GM10266 (cell line): ENCODE data around the gene EP400.
"Not testable (repeated sequence)": the region's sequence is repeated elsewhere in the genome, so short reads cannot be mapped to it uniquely, and the experiment has no call there.

Experiments used
- DNase-seq: peaks from one replicate; pipeline ENCODE4 v3.0.0; 2012; ENCODE audit errors: extremely low spot score
- TF ChIP-seq, protein P1 (sequence below): IDR thresholded peaks from 2 replicates; pipeline ENCODE4 v1.5.1; 2012; ENCODE audit warnings: mild to moderate bottlenecking, low read depth; ENCODE audit not compliant: control insufficient read depth, insufficient read depth; ENCODE audit errors: missing control alignments

EP400 gene

GRCh38 chr12:132043216-132043615 is 93.5 kb downstream of the EP400 start:
- DNase-seq: no peak
- TF ChIP-seq, protein P1, sequence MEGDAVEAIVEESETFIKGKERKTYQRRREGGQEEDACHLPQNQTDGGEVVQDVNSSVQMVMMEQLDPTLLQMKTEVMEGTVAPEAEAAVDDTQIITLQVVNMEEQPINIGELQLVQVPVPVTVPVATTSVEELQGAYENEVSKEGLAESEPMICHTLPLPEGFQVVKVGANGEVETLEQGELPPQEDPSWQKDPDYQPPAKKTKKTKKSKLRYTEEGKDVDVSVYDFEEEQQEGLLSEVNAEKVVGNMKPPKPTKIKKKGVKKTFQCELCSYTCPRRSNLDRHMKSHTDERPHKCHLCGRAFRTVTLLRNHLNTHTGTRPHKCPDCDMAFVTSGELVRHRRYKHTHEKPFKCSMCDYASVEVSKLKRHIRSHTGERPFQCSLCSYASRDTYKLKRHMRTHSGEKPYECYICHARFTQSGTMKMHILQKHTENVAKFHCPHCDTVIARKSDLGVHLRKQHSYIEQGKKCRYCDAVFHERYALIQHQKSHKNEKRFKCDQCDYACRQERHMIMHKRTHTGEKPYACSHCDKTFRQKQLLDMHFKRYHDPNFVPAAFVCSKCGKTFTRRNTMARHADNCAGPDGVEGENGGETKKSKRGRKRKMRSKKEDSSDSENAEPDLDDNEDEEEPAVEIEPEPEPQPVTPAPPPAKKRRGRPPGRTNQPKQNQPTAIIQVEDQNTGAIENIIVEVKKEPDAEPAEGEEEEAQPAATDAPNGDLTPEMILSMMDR: no peak

DNA sequence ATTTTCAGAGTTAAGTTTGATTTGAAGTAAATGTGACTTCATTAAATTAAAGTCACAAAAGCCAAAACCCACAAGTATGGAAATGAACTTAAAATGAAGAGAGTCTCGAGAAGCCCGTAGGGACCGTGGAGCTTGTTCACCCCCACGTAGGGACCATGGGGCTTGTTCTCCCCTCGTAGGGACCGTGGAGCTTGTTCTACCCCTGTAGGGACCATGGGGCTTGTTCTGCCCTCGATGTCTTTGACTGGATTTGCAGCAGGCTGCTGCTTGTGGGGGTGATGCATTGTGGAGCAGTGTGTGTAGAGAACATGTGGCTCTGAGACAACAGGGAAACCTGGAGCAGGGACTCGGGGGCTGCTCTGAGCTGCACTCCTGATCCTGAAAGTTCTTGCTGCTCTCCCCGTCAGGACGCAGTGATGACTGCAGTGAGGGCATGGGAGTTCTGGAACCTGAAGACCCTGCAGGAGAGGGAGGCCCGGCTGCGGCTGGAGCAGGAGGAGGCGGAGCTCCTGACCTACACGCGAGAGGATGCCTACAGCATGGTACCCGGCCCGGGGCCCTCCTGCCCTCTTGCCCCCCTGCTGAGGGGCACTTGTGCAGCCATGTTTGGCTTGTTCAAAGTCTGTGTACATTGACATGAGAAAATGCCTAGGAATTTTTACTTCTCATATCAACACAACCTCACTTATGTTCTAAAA is 94.2 kb downstream of the EP400 start:
- TF ChIP-seq, protein P1: no peak

GRCh38 chr12:132044661-132045412 is 95.1 kb downstream of the EP400 start:
- TF ChIP-seq, protein P1: no peak
- DNase-seq: no peak

More for the DNA sequence above, 94.2 kb downstream of the EP400 start:
- DNase-seq: no peak

DNA sequence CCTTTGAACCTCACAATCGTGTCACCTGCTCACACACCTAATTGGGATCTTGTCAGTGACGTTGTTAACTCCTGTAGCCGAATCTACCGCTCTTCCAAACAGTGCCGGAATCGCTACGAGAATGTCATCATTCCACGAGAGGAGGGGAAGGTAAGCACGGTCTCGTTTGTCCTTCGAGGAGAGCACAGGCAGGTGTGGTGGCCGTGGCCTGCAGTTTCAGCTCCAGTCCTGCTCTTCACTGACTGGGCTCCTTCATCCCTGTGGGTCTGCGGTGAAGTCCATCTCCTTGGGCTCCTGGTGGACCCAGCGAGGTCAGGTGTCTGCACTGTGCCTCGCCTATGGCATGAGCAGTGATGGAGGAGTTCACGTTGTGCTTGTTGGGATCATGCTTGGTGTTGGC is 96.0 kb downstream of the EP400 start:
- no peak for DNase-seq
- TF ChIP-seq, protein P1: no peak

GRCh38 chr12:132046561-132046960 is 96.8 kb downstream of the EP400 start:
- DNase-seq: no peak
- TF ChIP-seq, protein P1: no peak

- not testable (repeated sequence) for DNase-seq
Observed at GRCh38 chr12:132047630-132048029, 97.9 kb downstream of the EP400 start.

- DNase-seq: no peak
- TF ChIP-seq, protein P1: no peak
Observed at GRCh38 chr12:132049442-132049841, 99.7 kb downstream of the EP400 start.
